Hepatocyte (in vitro differentiated cells): ENCODE measurements around the gene XPR1. TPM values are rescaled to one million over a fixed set of nuclear protein-coding genes. Genes with fewer than 3 reads are reported as not detected.
A peak's percentile ranks its signal among the peaks of the same experiment; 100 is the strongest.

Experiments
- DNase-seq: peaks from one replicate; pipeline ENCODE4 v3.0.0-alpha.2; 2016; ENCODE audit warnings: low spot score
- H2AFZ ChIP-seq: fragments of 200-600 bp; sonication (generic); 2 replicates; pipeline ENCODE4 v1.6.0; 2016; ENCODE audit warnings: antibody characterized with exemption, mild to moderate bottlenecking
- H3K27ac ChIP-seq: fragments of 200-600 bp; sonication (generic); 2 replicates; pipeline ENCODE4 v1.5.1; 2016; ENCODE audit warnings: mild to moderate bottlenecking
- H3K27me3 ChIP-seq: fragments of 200-600 bp; sonication (generic); 2 replicates; pipeline ENCODE4 v1.6.1; 2016
- H3K36me3 ChIP-seq: fragments of 200-600 bp; sonication (generic); replicated peaks from 2 replicates; pipeline ENCODE4 v1.5.1; 2016; ENCODE audit warnings: low read depth; ENCODE audit not compliant: insufficient read depth
- H3K4me1 ChIP-seq: fragments of 200-600 bp; sonication (generic); 2 replicates; pipeline ENCODE4 v1.5.1; 2016; ENCODE audit warnings: mild to moderate bottlenecking, moderate library complexity; ENCODE audit not compliant: insufficient read depth
- H3K4me2 ChIP-seq: fragments of 200-600 bp; sonication (generic); 2 replicates; pipeline ENCODE4 v1.6.0; 2016
- H3K4me3 ChIP-seq: fragments of 200-600 bp; sonication (generic); 2 replicates; pipeline ENCODE4 v1.5.1; 2016; ENCODE audit warnings: mild to moderate bottlenecking
- H3K79me2 ChIP-seq: fragments of 200-600 bp; sonication (generic); 2 replicates; pipeline ENCODE4 v1.6.0; 2017; ENCODE audit warnings: mild to moderate bottlenecking
- H3K9me2 ChIP-seq: fragments of 200-600 bp; sonication (generic); replicated peaks from 2 replicates; pipeline ENCODE4 v1.6.0; 2017; ENCODE audit warnings: mild to moderate bottlenecking; ENCODE audit not compliant: insufficient read depth
- H3K9me3 ChIP-seq: fragments of 200-600 bp; sonication (generic); 2 replicates; pipeline ENCODE4 v1.5.1; 2016; ENCODE audit warnings: low read depth, mild to moderate bottlenecking
- H4K20me1 ChIP-seq: fragments of 200-600 bp; sonication (generic); 2 replicates; pipeline ENCODE4 v1.6.0; 2016; ENCODE audit warnings: mild to moderate bottlenecking; ENCODE audit not compliant: insufficient read depth, poor library complexity, severe bottlenecking
- EZH2 ChIP-seq: fragments of 200-600 bp; sonication (generic); IDR thresholded peaks from 2 replicates; pipeline ENCODE4 v1.6.1; 2016; ENCODE audit warnings: antibody characterized with exemption, mild to moderate bottlenecking, borderline replicate concordance
- EZH2phosphoT487 ChIP-seq: fragments of 200-600 bp; sonication (generic); IDR thresholded peaks from one replicate; pipeline ENCODE4 v1.6.1; 2018; ENCODE audit warnings: antibody characterized with exemption, mild to moderate bottlenecking, low read depth, moderate library complexity; ENCODE audit not compliant: unreplicated experiment, severe bottlenecking
- WGBS: methylation state at CpG from one replicate; pipeline ENCODE4 v1.1.6; 2016; ENCODE audit warnings: low lambda C conversion rate; ENCODE audit errors: missing lambda C conversion rate; 5-methylcytosine and 5-hydroxymethylcytosine counted together
- polyA plus RNA-seq: library from polyadenylated mRNA; unstranded; fragments of >200 nt; fragmentation: Nextera tagmentation; extraction: Ambion mirVana; gene quantifications from 2 replicates; pipeline ENCODE4 v1.2.1, GENCODE V29; 2016
- total RNA-seq: library from RNA; depleted of rRNA; stranded (reverse); fragments of >200 nt; gene quantifications from 2 replicates; pipeline ENCODE4 v1.2.3, GENCODE V29; 2014
- TF ChIP-seq, protein P1 (sequence below): fragments of 200-600 bp; sonication (generic); IDR thresholded peaks from 2 replicates; pipeline ENCODE4 v1.5.1; 2016; ENCODE audit warnings: antibody characterized with exemption, mild to moderate bottlenecking; ENCODE audit not compliant: poor library complexity

Gene XPR1
- 41.5 and 45.7 TPM in 2 replicates for total RNA-seq
- 14.6 and 18.2 TPM in 2 replicates for polyA plus RNA-seq

DNA sequence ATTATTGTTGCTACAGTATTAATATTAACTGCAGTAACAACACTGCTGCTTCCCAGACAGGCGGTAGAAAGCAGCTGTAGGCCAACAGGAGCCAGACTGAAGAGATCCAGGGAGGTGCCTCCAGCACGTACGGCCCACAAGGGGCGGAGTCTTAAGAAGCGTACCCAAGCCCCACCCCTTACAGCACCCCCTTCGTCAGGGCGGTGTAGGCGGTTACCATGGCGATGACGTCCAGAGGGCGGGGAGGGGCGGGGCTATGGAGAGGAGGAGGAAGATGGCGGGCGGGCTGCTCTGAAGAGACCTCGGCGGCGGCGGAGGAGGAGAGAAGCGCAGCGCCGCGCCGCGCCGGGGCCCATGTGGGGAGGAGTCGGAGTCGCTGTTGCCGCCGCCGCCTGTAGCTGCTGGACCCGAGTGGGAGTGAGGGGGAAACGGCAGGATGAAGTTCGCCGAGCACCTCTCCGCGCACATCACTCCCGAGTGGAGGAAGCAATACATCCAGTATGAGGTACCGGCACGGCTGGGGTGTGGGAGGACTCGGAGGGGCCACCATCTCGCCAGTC, at the start of gene XPR1:
TSS of gene XPR1 (plus strand) at position 257 of the 560 bp plus-strand sequence. CDS start at position 437, 180 bp downstream.
- Histone ChIP-seq H3K79me2 (peaks cover 43% of the 10 kb centered on the region), H3K4me1 (peaks cover 14% of the 10 kb centered on the region), H3K36me3 (no peaks in the 10 kb centered on the region), H4K20me1 (peaks cover 19% of the 10 kb centered on the region), H3K27ac (peak within 1 kb of the TSS; percentile 85), H3K4me3 (peak within 1 kb of the TSS; percentile 48), H2AFZ (peak within 1 kb of the TSS; percentile 58), H3K9me3 (no peaks in the 10 kb centered on the region), H3K27me3 (no peaks in the 10 kb centered on the region), H3K9me2 (no peaks in the 10 kb centered on the region), H3K4me2 (peak within 1 kb of the TSS; percentile 71)
- peak; percentile 100 for DNase-seq
- under 1% methylated on average over 32 of the region's 41 CpGs for WGBS
- TF ChIP-seq, protein P1, sequence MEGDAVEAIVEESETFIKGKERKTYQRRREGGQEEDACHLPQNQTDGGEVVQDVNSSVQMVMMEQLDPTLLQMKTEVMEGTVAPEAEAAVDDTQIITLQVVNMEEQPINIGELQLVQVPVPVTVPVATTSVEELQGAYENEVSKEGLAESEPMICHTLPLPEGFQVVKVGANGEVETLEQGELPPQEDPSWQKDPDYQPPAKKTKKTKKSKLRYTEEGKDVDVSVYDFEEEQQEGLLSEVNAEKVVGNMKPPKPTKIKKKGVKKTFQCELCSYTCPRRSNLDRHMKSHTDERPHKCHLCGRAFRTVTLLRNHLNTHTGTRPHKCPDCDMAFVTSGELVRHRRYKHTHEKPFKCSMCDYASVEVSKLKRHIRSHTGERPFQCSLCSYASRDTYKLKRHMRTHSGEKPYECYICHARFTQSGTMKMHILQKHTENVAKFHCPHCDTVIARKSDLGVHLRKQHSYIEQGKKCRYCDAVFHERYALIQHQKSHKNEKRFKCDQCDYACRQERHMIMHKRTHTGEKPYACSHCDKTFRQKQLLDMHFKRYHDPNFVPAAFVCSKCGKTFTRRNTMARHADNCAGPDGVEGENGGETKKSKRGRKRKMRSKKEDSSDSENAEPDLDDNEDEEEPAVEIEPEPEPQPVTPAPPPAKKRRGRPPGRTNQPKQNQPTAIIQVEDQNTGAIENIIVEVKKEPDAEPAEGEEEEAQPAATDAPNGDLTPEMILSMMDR: no peak
- TF ChIP-seq EZH2 (no peak), EZH2phosphoT487 (no peak)

DNA sequence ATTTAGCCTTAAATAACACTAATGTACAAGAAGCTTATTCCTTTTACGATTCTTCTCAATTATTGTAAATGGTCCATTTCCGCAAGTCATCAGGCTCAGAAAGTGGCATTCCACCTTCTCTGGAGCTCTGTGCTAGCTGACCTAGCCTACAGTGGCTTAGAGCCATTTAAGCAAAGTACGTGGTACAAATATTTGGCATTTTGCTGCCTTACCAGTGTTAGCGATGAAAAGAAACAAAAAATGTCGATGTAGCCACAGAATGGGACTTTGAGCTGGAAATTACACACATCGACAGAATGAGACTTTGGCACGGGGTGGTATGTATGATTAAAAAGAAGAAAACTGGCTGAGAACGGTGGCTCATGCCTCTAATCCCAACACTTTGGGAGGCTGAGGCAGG, 47.0 kb upstream of the XPR1 start:
- no peak for DNase-seq
- Histone ChIP-seq H3K4me3 (no peak overlapping the region), H3K27ac (peak overlapping the region; percentile 87), H3K9me2 (no peaks in the 10 kb centered on the region), H3K79me2 (no peaks in the 10 kb centered on the region), H3K27me3 (no peaks in the 10 kb centered on the region), H3K4me1 (peaks cover 27% of the 10 kb centered on the region), H2AFZ (no peak overlapping the region), H3K36me3 (no peaks in the 10 kb centered on the region), H3K9me3 (no peaks in the 10 kb centered on the region), H3K4me2 (peak overlapping the region; percentile 1), H4K20me1 (no peaks in the 10 kb centered on the region)
- WGBS: 89% methylated on average over 8 of the region's 8 CpGs
- TF ChIP-seq, protein P1: no peak
- TF ChIP-seq EZH2phosphoT487 (no peak), EZH2 (no peak)

GRCh38 chr1:180585994-180586359, 45.8 kb upstream of the XPR1 start:
- Histone ChIP-seq H3K4me2 (no peak overlapping the region), H3K9me2 (no peaks in the 10 kb centered on the region), H3K9me3 (no peaks in the 10 kb centered on the region), H3K4me1 (peaks cover 21% of the 10 kb centered on the region), H4K20me1 (no peaks in the 10 kb centered on the region), H3K27ac (peak overlapping the region; percentile 87), H3K36me3 (no peaks in the 10 kb centered on the region), H3K4me3 (no peak overlapping the region), H3K27me3 (no peaks in the 10 kb centered on the region), H3K79me2 (no peaks in the 10 kb centered on the region), H2AFZ (peak overlapping the region; percentile 47)
- no peak for DNase-seq
- TF ChIP-seq, protein P1: no peak
- no peak for TF ChIP-seq EZH2
- no peak for TF ChIP-seq EZH2phosphoT487
- 93% methylated on average over 4 of the region's 4 CpGs for WGBS
